Chondrocyte (in vitro differentiated cells): ENCODE results near the gene GRID2IP. TPM values are rescaled to one million over a fixed set of nuclear protein-coding genes. Genes with fewer than 3 reads are reported as not detected.
"Not testable (repeated sequence)": the region's sequence is repeated elsewhere in the genome, so short reads cannot be mapped to it uniquely, and the experiment has no call there.

Source experiments
- DNase-seq: peaks from one replicate; pipeline ENCODE4 v3.0.0; 2021; ENCODE audit warnings: mixed read lengths, low spot score
- H3K27ac Mint-ChIP-seq: one replicate; pipeline ENCODE4 v1.8.0; 2021; ENCODE audit warnings: mild to moderate bottlenecking, moderate library complexity, mixed read lengths; ENCODE audit not compliant: unreplicated experiment
- H3K27me3 Mint-ChIP-seq: 2 replicates; pipeline ENCODE4 v1.8.0; 2021; ENCODE audit warnings: low read depth, mixed read lengths
- H3K36me3 Mint-ChIP-seq: 2 replicates; pipeline ENCODE4 v1.8.0; 2021; ENCODE audit warnings: low read depth, mixed read lengths
- H3K4me1 Mint-ChIP-seq: 2 replicates; pipeline ENCODE4 v1.8.0; 2021; ENCODE audit warnings: low read depth, mild to moderate bottlenecking, mixed read lengths
- H3K4me3 Mint-ChIP-seq: one replicate; pipeline ENCODE4 v1.8.0; 2021; ENCODE audit warnings: mild to moderate bottlenecking, moderate library complexity, mixed read lengths; ENCODE audit not compliant: unreplicated experiment
- H3K9me3 Mint-ChIP-seq: 2 replicates; pipeline ENCODE4 v1.8.0; 2021; ENCODE audit warnings: low read depth, mixed read lengths
- CTCF ChIP-seq: fragments of 200-600 bp; sonication (generic); IDR thresholded peaks from 2 replicates; pipeline ENCODE4 v1.5.0; 2021; ENCODE audit warnings: antibody characterized with exemption, mild to moderate bottlenecking, moderate library complexity
- total RNA-seq: library from RNA; stranded (reverse); gene quantifications from 3 replicates; pipeline ENCODE4 v1.2.1, GENCODE V29; 2021

The GRID2IP gene
- total RNA-seq, 1 donor from 2014 or later = 0.20 TPM

- Mint-ChIP-seq H3K27me3 (no peaks in the 10 kb centered on the region), H3K4me1 (peaks cover 11% of the 10 kb centered on the region), H3K27ac (no peak overlapping the region), H3K9me3 (no peaks in the 10 kb centered on the region), H3K36me3 (peaks cover 17% of the 10 kb centered on the region), H3K4me3 (no peak overlapping the region)
- TF ChIP-seq CTCF = no peak
- no peak for DNase-seq
Measured at GRCh38 chr7:6460303-6460702, 91.0 kb downstream of the GRID2IP start.

GRCh38 chr7:6458676-6459075 is 92.6 kb downstream of the GRID2IP start:
- not testable (repeated sequence) for DNase-seq, H3K4me3 Mint-ChIP-seq, H3K9me3 Mint-ChIP-seq, H3K27ac Mint-ChIP-seq, H3K27me3 Mint-ChIP-seq
- H3K4me1 Mint-ChIP-seq = peaks cover 16% of the 10 kb centered on the region
- peaks cover 14% of the 10 kb centered on the region for H3K36me3 Mint-ChIP-seq

GRCh38 chr7:6453734-6454133 is 97.5 kb downstream of the GRID2IP start:
- Mint-ChIP-seq H3K36me3 (no peaks in the 10 kb centered on the region), H3K4me1 (peaks cover 6% of the 10 kb centered on the region), H3K27ac (peak overlapping the region; percentile 89), H3K4me3 (no peak overlapping the region), H3K27me3 (no peaks in the 10 kb centered on the region), H3K9me3 (no peaks in the 10 kb centered on the region)
- TF ChIP-seq CTCF = no peak
- DNase-seq = no peak

GRCh38 chr7:6451224-6451705 is 100.0 kb downstream of the GRID2IP start:
- H3K27me3 Mint-ChIP-seq = no peaks in the 10 kb centered on the region
- no peaks in the 10 kb centered on the region for H3K36me3 Mint-ChIP-seq
- no peaks in the 10 kb centered on the region for H3K9me3 Mint-ChIP-seq
- no peak for TF ChIP-seq CTCF
- no peak for DNase-seq
- peaks cover 13% of the 10 kb centered on the region for H3K4me1 Mint-ChIP-seq
- no peak overlapping the region for H3K4me3 Mint-ChIP-seq
- H3K27ac Mint-ChIP-seq = no peak overlapping the region

- H3K9me3 Mint-ChIP-seq, H3K36me3 Mint-ChIP-seq, H3K4me3 Mint-ChIP-seq, H3K27me3 Mint-ChIP-seq: not testable (repeated sequence)
- peak; percentile 60 for DNase-seq
- Mint-ChIP-seq H3K27ac (peak overlapping the region; percentile 54), H3K4me1 (peaks cover 18% of the 10 kb centered on the region)
Measured at GRCh38 chr7:6450591-6450990, 100.7 kb downstream of the GRID2IP start.

GRCh38 chr7:6449884-6450283 is 101.4 kb downstream of the GRID2IP start:
- peaks cover 25% of the 10 kb centered on the region for H3K4me1 Mint-ChIP-seq
- H3K4me3 Mint-ChIP-seq = not testable (repeated sequence)

GRCh38 chr7:6448943-6449543 is 102.2 kb downstream of the GRID2IP start:
- no peaks in the 10 kb centered on the region for H3K27me3 Mint-ChIP-seq
- no peak overlapping the region for H3K4me3 Mint-ChIP-seq
- peak overlapping the region; percentile 22 for H3K27ac Mint-ChIP-seq
- H3K9me3 Mint-ChIP-seq = no peaks in the 10 kb centered on the region
- peaks cover 9% of the 10 kb centered on the region for H3K36me3 Mint-ChIP-seq
- no peak for TF ChIP-seq CTCF
- peak; percentile 51 for DNase-seq
- H3K4me1 Mint-ChIP-seq = peaks cover 33% of the 10 kb centered on the region

More at GRCh38 chr7:6449884-6450283, 101.4 kb downstream of the GRID2IP start:
- H3K27ac Mint-ChIP-seq = peak overlapping the region; percentile 51
- DNase-seq = peak; percentile 52
- H3K9me3 Mint-ChIP-seq, H3K36me3 Mint-ChIP-seq, H3K27me3 Mint-ChIP-seq: not testable (repeated sequence)
